Stimulated activated CD4-positive, alpha-beta T cell treated with anti-CD3 and anti-CD28 coated beads, Interleukin-1b, Interleukin-23, amount 100 ng/mL, for 24 hours (primary cell): ENCODE measurements around the gene SCAF11.

ENCODE experiments used
- DNase-seq, 4 experiments: peaks; one replicate each; pipeline ENCODE4 v3.0.0-alpha.2; 2020; ENCODE audit warnings: low read depth in 4 of 4, low spot score in 1 of 4

The SCAF11 gene

DNA sequence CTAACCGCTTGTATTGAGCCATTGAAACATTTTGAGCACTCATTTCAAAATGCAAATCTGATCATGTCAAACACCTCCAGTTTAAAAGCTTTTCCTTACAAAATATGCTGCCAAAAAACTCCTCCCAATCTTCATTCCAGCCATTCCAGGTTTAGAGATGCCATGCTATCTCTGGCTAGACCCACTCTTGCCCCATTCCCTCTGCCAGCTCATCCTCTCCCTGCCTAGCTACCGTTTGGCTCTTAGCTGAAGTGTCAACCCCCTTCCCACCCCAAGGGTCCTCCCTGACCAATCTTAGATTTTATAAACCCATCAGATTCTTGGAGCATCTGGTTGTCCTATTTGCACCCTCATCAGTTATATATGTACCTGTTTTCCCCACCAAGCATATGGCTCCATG, 75.0 kb downstream of the SCAF11 start:
- no peak for DNase-seq

DNA sequence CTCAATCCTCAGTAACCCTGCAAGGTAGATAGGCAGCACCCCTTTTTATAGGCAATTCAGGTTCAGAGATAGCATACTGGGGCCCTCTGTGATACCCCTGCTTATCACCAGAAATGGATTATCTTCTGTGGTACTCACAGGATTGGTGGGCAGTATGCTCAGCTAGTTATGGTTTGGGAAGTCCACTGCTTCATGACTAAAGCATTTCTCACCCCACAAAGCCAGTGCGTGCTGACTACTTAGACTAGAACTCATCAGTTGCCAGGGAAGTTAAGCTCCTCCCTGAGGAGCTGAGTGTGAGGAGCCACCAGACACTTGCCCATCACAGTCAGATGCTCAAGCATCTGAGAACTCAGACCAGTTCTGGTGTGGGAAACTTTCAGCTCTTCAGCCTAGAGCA, 76.3 kb downstream of the SCAF11 start:
- DNase-seq = no peak

DNA sequence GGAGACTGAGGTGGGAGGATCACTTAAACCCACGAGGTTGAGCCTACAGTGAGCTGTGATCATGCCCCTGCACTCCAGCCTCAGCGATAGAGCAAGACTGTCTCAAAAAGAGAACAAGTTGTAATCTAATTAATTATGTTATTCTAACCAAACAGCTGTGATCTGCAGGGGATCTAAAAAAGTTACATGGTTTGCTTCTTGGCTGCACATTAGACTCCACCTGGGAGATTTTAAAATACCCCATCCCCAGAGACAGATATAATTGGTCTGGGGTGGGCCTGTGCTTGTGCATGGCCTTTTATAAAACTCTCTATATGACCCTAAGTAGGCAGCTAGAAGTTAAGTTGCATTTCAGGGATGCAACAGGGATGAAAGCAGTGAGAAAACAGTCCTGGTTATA, 76.7 kb downstream of the SCAF11 start:
- DNase-seq = no peak

DNA sequence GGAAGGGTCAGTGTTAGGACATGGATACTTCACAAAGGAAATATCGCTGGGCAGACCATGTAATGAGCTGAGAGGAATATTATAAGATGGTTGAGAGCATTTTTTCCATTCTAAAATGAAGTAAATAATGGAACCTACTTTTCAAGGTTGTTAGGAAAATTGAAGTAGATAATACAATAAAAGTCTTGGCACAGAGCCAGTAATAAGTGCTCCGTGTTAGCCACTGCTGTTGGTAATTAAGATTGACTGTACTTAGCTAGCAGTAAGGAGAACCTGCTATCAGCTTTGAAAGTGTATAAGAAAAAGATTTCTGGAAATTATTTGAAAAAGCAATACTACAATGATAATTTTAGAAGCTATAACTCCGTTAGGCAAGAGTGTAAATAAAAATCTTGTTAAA, 77.6 kb downstream of the SCAF11 start:
- DNase-seq = no peak

DNA sequence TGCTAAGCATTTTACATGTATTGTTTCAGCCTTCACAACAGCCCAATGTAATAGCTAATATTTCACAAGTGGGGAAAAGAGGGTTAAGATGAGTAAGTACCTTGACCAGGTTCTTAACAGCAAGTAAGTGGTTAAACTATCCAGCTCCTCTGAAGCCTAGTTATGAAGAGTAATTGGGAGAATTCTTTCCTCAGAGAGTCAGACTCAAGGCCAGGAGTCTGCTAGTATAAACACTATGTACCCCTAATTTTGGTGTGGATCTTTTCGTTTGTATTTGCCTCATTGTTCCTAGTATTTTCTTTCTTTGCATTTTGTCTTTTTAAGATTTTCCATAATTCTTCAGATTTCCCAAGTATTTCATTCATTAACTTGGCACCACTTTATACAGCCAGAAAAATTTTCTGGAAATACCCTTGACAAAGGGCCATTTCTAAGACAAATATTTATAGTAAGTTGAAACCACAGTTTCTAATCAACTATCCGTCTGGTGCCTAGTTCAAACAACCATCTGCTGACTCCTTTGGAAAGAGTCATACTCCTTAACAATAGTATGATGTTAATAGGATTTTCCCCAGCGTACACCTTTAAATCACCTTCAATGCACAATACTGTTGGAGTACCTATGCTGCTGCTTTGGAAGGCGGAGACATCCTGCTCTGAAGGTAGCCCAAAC, 81.2 kb downstream of the SCAF11 start:
- DNase-seq = no peak

DNA sequence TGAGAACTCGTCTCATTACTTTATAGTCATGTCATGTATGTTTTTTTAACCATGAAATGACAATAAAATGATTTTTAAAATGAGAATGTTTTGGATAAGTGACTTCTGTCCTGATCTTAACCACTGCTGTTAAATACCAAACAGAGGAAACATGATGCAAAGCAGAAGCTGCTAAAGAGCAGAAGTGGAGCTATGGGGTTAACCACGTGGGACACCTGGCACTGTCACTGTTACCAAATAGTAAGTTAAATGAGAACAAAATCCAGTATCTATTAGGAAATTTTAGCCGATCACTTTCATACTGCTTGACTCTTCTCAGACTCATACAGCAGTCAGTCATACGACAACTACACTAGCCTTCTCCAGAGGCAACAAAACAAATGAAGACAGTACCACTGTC, 82.4 kb downstream of the SCAF11 start:
- DNase-seq = no peak

DNA sequence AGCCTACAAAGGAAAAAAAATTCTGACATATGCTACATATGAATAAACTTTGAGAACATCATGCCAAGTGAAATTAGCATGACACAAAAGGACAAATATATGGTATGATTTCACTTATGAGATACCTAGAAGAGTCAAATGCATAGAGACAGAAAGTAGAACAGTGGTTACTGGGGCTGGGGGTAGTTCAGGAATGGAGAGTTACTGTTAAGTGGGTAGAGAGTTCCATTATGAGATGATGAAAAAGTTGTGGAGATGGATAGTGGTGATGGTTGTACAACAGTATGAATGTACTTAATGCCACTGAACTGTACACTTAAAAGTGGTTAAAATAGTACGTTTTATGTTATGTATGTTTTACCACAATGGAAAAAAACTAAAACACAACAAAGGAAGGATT, 92.3 kb downstream of the SCAF11 start:
- no peak for DNase-seq

DNA sequence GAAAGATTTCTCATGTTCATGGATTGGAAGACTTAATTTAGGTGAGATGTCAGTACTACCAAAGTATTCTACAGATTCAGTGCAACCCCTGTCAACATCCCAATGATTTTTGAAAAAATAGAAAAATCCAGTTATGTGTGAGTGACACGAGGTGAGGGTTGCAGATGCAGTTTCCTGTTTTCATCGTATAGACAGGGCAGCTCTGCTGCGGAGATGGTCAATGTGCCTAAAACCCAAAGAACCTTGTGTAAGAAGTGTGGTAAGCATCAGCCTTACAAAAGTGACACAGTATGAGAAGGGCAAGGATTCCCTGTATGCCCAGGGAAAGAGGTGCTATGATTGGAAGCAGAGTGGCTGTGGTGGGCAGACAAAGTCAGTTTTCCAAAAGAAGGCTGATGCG, 94.4 kb downstream of the SCAF11 start:
- no peak for DNase-seq

DNA sequence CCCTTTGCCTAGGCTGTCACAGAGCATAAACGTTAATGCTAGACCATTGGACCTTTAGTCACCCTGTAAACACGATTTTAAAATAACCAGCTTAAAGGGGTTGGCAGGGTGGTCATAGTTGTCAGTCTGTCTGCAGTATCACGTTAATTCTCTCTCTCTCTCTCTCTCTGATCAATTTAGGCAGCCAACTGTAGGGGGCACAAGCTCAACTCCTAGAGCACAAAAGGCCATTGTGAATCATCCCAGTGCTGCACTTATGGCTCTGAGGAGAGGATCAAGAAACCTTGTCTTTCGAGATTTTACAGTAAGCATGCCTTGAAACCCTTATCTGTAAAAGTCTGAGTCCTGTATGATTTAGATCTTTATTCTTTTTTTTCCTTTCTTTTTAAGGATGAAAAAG, 97.1 kb downstream of the SCAF11 start:
- no peak for DNase-seq

DNA sequence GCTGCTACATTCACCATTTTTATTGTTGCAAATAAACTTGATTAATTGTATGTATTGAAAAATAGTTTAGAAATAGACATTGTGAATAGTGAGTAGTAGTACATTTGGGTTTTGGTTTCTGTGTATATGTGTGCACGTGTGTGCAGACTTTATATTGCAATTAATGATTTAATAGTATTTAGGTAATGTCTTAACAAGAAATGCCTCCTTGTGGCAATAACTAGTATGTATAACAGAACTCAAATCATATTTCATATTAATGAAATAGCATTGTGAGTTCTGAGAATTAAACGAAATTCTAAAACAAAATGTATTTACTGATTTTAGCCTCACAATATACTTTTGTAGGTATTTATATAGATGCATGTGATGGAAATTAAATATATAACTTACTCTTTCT, 100.1 kb downstream of the SCAF11 start:
- no peak for DNase-seq

DNA sequence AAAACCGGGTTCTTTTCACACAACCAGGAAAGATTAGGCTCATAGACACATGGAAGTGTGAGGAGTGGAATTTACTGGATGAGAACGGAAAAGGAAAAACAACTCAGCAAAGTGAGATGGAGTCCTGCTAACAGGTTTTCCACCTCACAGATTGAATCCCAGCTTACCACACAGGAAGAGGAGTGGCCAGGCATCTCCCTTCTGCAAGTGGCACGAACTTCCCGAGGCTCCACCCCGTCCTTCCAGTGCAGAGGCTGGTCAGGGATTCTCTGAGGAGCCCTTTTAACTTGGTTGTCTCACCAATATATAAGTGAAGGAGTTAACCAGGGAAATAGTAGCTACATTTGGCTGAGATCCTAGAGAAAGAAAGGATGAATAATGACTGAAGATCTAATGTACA, 102.8 kb downstream of the SCAF11 start:
- no peak for DNase-seq

DNA sequence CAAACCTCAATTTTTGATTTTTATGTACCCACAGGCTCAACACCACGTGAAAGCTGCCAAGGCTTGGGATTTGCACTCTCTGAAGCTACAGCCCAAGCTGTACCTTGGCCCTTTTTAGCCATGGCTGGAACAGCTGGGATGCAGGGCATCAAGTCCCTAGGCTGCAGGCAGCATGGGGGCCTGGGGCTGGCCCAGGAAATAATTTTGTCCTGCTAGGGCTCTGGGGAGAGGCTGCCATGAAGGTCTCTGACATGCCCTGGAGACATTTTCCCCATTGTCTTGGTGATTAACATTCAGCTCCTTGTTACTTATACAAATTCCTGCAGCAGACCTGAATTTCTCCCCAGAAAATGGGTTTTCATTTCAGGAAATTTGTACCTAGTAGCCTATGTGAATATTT, 103.7 kb downstream of the SCAF11 start:
- no peak for DNase-seq

DNA sequence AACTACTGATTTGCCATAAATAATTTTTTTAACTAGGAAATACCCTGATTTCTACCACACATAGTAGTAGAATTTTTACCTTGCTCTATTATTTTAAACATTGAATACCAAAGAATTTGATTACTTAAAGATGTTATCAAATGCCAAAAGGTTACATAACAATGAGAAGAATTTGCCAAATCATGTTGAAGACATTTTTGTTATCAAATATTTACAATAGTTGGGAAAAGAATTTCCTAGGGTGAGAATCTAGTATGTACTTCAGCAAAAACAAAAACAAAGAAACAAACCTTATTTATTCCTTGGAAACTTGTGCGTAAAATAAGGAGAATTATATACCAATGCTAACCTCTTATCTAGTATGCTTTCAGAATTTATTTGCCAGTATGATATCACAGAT, 107.2 kb downstream of the SCAF11 start:
- DNase-seq = no peak

DNA sequence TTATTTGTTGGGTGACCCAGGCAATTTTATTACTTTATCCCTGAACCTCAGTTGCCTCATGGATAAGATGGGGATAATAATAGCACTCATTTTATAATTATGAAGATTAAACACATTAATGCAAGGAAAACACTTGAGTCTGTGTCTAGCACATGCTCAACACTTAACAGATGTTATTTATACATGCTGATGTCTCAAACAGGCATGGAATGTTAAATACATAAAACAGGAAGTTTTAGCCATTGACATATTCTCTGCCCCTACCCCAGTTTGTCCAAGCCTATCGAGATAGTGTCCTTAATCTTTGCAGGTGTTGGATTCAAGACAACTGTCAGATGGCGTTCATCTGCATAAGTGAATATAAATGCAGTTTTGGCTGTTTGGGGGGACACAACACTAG, 109.8 kb downstream of the SCAF11 start:
- DNase-seq = no peak

DNA sequence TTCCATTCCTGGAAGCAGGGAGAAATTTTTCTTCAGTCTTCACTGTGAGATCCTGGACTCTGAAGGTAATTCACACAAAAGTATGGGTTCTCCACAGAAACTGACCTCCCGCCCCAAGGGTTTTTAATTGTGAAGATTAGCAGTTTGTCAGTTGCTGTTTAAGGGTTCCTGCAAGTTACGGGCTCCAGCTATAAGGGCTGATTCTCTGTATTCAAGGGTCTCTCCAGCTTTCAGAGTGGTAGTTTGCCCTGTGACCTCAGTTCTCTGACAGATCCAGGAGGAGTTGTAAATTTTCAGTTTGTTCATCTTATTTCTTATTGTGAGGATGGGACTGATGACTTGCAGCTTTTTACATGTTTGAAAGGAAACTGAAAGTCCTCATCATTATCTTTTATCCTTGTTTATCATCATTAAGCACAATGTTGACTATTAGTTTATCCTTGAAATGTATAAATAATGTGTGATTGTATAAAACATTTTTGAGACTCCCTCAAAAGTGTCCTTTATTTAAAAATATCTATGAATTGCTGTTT, 110.9 kb downstream of the SCAF11 start:
- DNase-seq = no peak

DNA sequence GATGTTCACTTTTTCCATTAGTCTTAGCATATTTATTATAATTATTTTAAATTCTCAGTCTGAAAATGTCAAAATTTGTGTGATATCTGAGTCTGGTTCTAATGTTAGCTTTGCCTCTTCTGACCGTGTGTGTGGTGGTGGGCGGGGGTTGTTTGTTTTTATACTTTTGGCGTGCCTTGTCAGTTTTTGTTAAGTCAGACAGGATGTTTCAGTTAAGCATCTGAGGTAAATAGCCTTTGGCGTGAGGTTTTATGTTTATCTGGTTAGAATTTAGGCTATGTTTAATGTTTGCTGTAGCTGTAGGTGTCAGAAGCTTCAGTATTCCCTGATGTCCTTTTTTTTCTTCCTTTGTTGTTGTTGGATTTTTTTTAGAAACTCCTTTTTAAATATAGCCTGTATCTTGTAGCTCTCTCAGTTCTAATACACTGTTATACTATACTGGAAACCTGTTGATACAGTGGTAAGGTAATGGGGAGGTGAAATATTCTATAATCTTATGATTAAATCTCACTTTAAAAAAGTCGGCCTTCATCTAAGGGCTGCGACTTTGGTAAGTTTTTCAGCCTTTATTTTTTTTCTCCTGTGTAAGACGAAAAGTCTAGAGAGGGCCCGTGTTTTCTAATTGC, 111.6 kb downstream of the SCAF11 start:
- DNase-seq = no peak

DNA sequence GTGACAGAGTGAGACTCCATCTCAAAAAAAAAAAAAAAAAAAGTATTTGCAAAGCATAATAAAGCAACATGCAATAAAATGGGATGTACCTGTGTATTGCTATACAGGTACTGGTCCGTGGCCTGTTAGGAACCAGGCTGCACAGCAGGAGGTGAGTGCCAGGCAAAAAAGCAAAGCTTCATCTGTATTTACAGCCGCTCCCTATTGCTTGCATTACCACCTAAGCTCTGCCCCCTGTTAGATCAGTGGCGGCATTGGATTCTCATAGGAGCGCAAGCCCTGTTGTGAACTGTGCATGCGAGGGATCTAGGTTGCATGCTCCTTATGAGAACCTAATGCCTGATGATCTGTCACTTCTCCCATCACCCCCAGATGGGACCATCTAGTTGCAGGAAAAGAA, 113.3 kb downstream of the SCAF11 start:
- no peak for DNase-seq

DNA sequence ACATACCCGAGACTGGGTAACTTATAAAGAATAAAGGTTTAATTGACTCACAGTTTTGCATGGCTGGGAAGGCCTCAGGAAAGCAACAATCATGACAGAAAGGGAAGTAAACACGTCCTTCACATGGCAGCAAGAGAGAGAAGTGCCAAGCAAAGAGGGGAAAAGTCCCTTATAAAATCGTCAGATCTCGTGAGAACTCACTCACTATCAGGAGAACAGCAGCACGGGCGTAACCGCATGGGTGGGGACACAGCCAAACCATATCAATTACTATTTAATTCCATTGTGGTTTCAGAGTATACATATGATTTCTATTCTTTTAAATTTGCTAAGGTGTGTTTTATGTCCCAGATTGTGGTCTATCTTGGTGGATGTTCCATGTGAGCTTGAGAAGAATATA, 117.9 kb downstream of the SCAF11 start:
- DNase-seq = no peak
